CD4-positive, alpha-beta T cell (primary cell): ENCODE measurements around the gene IPCEF1. TPM values are rescaled to one million over a fixed set of nuclear protein-coding genes. Genes with fewer than 3 reads are reported as not detected.

ENCODE experiments used
- ATAC-seq: fragments of 200-7000 bp; cut with Tn5 transposase; one replicate; pipeline ENCODE4 v1.10.0; 2022; ENCODE audit warnings: mild to moderate bottlenecking; ENCODE audit not compliant: poor library complexity
- CTCF ChIA-PET: fragments of 350-600 bp; sonication (Branson Sonifier 250); formaldehyde crosslinking; loops from one replicate; lab custom pipeline; 2021; ENCODE audit warnings: antibody characterized with exemption, inconsistent platforms; lab: Charles Lee
- POLR2A ChIA-PET: fragments of 350-600 bp; sonication (Branson Sonifier 250); formaldehyde crosslinking; loops from one replicate; lab custom pipeline; 2021; ENCODE audit warnings: antibody characterized with exemption, inconsistent platforms; lab: Charles Lee
- DNase-seq, 14 experiments: peaks; one replicate each; pipeline ENCODE4 v3.0.0-alpha.2; 2013 to 2020; ENCODE audit warnings: mixed read lengths in 2 of 14
- H3K27ac ChIP-seq, 2 donors: one replicate each; pipeline versions ENCODE4 v1.5.1 to v1.7.0; 2013; ENCODE audit warnings: low read length in 2 of 2, low read depth in 1 of 2, mild to moderate bottlenecking in 1 of 2
- H3K27me3 ChIP-seq, 2 experiments: 1 replicate in 1 of 2; 2 replicates in 1 of 2; pipeline versions ENCODE4 v1.6.1 to v1.7.0; 2013; ENCODE audit warnings: low read length in 2 of 2, control low read depth in 1 of 2, mild to moderate bottlenecking in 1 of 2, moderate library complexity in 1 of 2; ENCODE audit not compliant: insufficient read depth in 2 of 2, control insufficient read depth in 1 of 2
- H3K36me3 ChIP-seq: one replicate; pipeline ENCODE4 v1.6.1; 2013; ENCODE audit warnings: low read length, control low read depth; ENCODE audit not compliant: insufficient read depth
- H3K4me1 ChIP-seq: one replicate; pipeline ENCODE4 v1.6.1; 2013; ENCODE audit warnings: low read length, control low read depth; ENCODE audit not compliant: insufficient read depth
- H3K4me3 ChIP-seq: one replicate; pipeline ENCODE4 v1.5.1; 2013; ENCODE audit warnings: mild to moderate bottlenecking, low read length, moderate library complexity
- H3K9me3 ChIP-seq, 2 experiments: 1 replicate in 1 of 2; 2 replicates in 1 of 2; pipeline versions ENCODE4 v1.6.1 to v1.7.0; 2013; ENCODE audit warnings: low read length in 2 of 2, mild to moderate bottlenecking in 2 of 2, control low read depth in 1 of 2, moderate library complexity in 1 of 2; ENCODE audit not compliant: control insufficient read depth in 1 of 2, insufficient read depth in 1 of 2
- H3K27ac Mint-ChIP-seq: one replicate; pipeline ENCODE4 v1.8.0; 2020; ENCODE audit warnings: mixed read lengths
- H3K27me3 Mint-ChIP-seq: one replicate; pipeline ENCODE4 v1.8.0; 2021; ENCODE audit warnings: mixed read lengths
- H3K36me3 Mint-ChIP-seq: one replicate; pipeline ENCODE4 v1.8.0; 2021; ENCODE audit warnings: low read depth, mixed read lengths
- H3K4me1 Mint-ChIP-seq: one replicate; pipeline ENCODE4 v1.8.0; 2021; ENCODE audit warnings: low read depth, mixed read lengths
- H3K4me3 Mint-ChIP-seq: one replicate; pipeline ENCODE4 v1.8.0; 2020; ENCODE audit warnings: mild to moderate bottlenecking, mixed read lengths
- H3K9me3 Mint-ChIP-seq: one replicate; pipeline ENCODE4 v1.8.0; 2020; ENCODE audit warnings: mixed read lengths
- CTCF ChIP-seq: fragments of 200-600 bp; IDR thresholded peaks from one replicate; pipeline ENCODE4 v1.8.0; 2022; ENCODE audit warnings: antibody characterized with exemption, mild to moderate bottlenecking
- intact Hi-C, 2 experiments: fragments of 100-400 bp; cut with DNase I in 1 of 2; cut with micrococcal nuclease in 1 of 2; formaldehyde crosslinking; loops; one replicate each; pipeline versions ENCODE4 v1.15.1 to v1.9.0; 2023 to 2025; cut with DNase I, micrococcal nuclease
- total RNA-seq, 174 experiments: library from RNA in 2 of 174; stranded (reverse) in 2 of 174; gene quantifications; one replicate each; pipeline ENCODE4 v1.2.3 and lab custom pipeline; 2021 to 2026

Gene IPCEF1
- total RNA-seq, 2 experiments from 2014 or later = 92.4 to 96.8 TPM

GRCh38 chr6:154218787-154219186 is 137.8 kb downstream of the IPCEF1 start:
- no peaks in the 10 kb centered on the region for H3K9me3 ChIP-seq
- ChIA-PET CTCF (interaction anchor here (1.1 to 1.6 kb wide), 2 partner anchors 14 to 55 kb away, joined by 3 to 4 read pairs; no protein-coding TSS in a partner anchor), POLR2A (interaction anchor here (1.4 kb wide), 1 partner anchor 62 kb away, joined by 5 read pairs; no protein-coding TSS in a partner anchor)
- H3K4me1 ChIP-seq = peaks cover 25% of the 10 kb centered on the region
- H3K4me3 ChIP-seq = no peak overlapping the region
- Mint-ChIP-seq H3K4me3 (peak overlapping the region; percentile 62), H3K27ac (peak overlapping the region; percentile 74), H3K9me3 (no peaks in the 10 kb centered on the region), H3K27me3 (no peaks in the 10 kb centered on the region), H3K4me1 (peaks cover 69% of the 10 kb centered on the region), H3K36me3 (peaks cover 94% of the 10 kb centered on the region)
- intact Hi-C loops = loop anchor here in 1 of 2 experiments (5.0 kb wide), 2 partner anchors 34 to 59 kb away; no protein-coding TSS in a partner anchor
- H3K27me3 ChIP-seq = no peaks in the 10 kb centered on the region
- H3K27ac ChIP-seq = peak overlapping the region in 1 of 2 donors; percentile 39
- no peak for TF ChIP-seq CTCF
- ATAC-seq (peak; percentile 76), DNase-seq (peak in 1 of 14 experiments; percentile 31)
- H3K36me3 ChIP-seq = peaks cover 61% of the 10 kb centered on the region

GRCh38 chr6:154218301-154218700 is 138.3 kb downstream of the IPCEF1 start:
- CTCF ChIA-PET = interaction anchor here (1.5 to 1.6 kb wide), 2 partner anchors 15 to 59 kb away, joined by 4 to 7 read pairs; no protein-coding TSS in a partner anchor
- no peak for TF ChIP-seq CTCF
- POLR2A ChIA-PET = no interaction called here
- H3K36me3 ChIP-seq = peaks cover 66% of the 10 kb centered on the region
- H3K27ac Mint-ChIP-seq = peak overlapping the region; percentile 74
- peaks cover 24% of the 10 kb centered on the region for H3K4me1 ChIP-seq
- peak in 1 of 14 experiments; percentile 41 for DNase-seq
- no peak for ATAC-seq
- peak overlapping the region in 1 of 2 donors; percentile 31 for H3K27ac ChIP-seq
- peak overlapping the region; percentile 62 for H3K4me3 Mint-ChIP-seq
- no peak overlapping the region for H3K4me3 ChIP-seq
- peaks cover 94% of the 10 kb centered on the region for H3K36me3 Mint-ChIP-seq
- no peaks in the 10 kb centered on the region for H3K9me3 ChIP-seq
- no peaks in the 10 kb centered on the region for H3K27me3 Mint-ChIP-seq
- H3K4me1 Mint-ChIP-seq = peaks cover 68% of the 10 kb centered on the region
- intact Hi-C loops = loop anchor here in 1 of 2 experiments (5.0 kb wide), 2 partner anchors 34 to 59 kb away; no protein-coding TSS in a partner anchor
- H3K9me3 Mint-ChIP-seq = no peaks in the 10 kb centered on the region
- no peaks in the 10 kb centered on the region for H3K27me3 ChIP-seq

GRCh38 chr6:154213782-154214181 is 142.8 kb downstream of the IPCEF1 start:
- no peak for DNase-seq
- peaks cover 94% of the 10 kb centered on the region for H3K36me3 Mint-ChIP-seq
- H3K27ac Mint-ChIP-seq = peak overlapping the region; percentile 62
- peaks cover 44% of the 10 kb centered on the region for H3K4me1 Mint-ChIP-seq
- Histone ChIP-seq H3K4me3 (no peak overlapping the region), H3K36me3 (peaks cover 64% of the 10 kb centered on the region), H3K9me3 (no peaks in the 10 kb centered on the region), H3K27me3 (no peaks in the 10 kb centered on the region), H3K27ac (no peak overlapping the region), H3K4me1 (peaks cover 5% of the 10 kb centered on the region)
- H3K9me3 Mint-ChIP-seq = no peaks in the 10 kb centered on the region
- intact Hi-C loops = no loop called here
- POLR2A ChIA-PET = interaction anchor here (0.6 kb wide), 1 partner anchor 10 kb away, joined by 3 read pairs; no protein-coding TSS in a partner anchor
- ATAC-seq = no peak
- TF ChIP-seq CTCF = no peak
- H3K27me3 Mint-ChIP-seq = no peaks in the 10 kb centered on the region
- CTCF ChIA-PET = interaction anchor here (0.8 kb wide), 1 partner anchor 63 kb away, joined by 3 read pairs; no protein-coding TSS in a partner anchor
- no peak overlapping the region for H3K4me3 Mint-ChIP-seq
